T-helper 1 cell treated with Interleukin-12 subunit alpha and Interleukin-12 subunit beta and Interleukin-4 antibody, amounts not matched to agents 30 μg/mL and 1 μg/mL, for 36 hours (primary cell): Measurements from ENCODE around the gene UBL3.

ENCODE experiments used
- H3K27ac Mint-ChIP-seq: one replicate; pipeline ENCODE4 v1.8.0; 2021; ENCODE audit warnings: mild to moderate bottlenecking, mixed read lengths
- H3K27me3 Mint-ChIP-seq: one replicate; pipeline ENCODE4 v1.8.0; 2021; ENCODE audit warnings: low read depth, mixed read lengths
- H3K36me3 Mint-ChIP-seq: one replicate; pipeline ENCODE4 v1.8.0; 2021; ENCODE audit warnings: low read depth, mixed read lengths
- H3K4me1 Mint-ChIP-seq: one replicate; pipeline ENCODE4 v1.8.0; 2021; ENCODE audit warnings: low read depth, mixed read lengths
- H3K4me3 Mint-ChIP-seq: one replicate; pipeline ENCODE4 v1.8.0; 2021; ENCODE audit warnings: mild to moderate bottlenecking, moderate library complexity, mixed read lengths
- H3K9me3 Mint-ChIP-seq: one replicate; pipeline ENCODE4 v1.8.0; 2021; ENCODE audit warnings: mixed read lengths

The UBL3 gene

GRCh38 chr13:29850213-29850898 is at the start of gene UBL3:
TSS of gene UBL3 (minus strand) at chr13:29850617. CDS start at chr13:29849538, 1,079 bp downstream.
- peaks cover 40% of the 10 kb centered on the region for H3K4me1 Mint-ChIP-seq
- peaks cover 6% of the 10 kb centered on the region for H3K36me3 Mint-ChIP-seq
- no peaks in the 10 kb centered on the region for H3K27me3 Mint-ChIP-seq
- H3K27ac Mint-ChIP-seq, result peak within 1 kb of the TSS; percentile 100
- H3K4me3 Mint-ChIP-seq, result peak within 1 kb of the TSS; percentile 93
- no peaks in the 10 kb centered on the region for H3K9me3 Mint-ChIP-seq

GRCh38 chr13:29897102-29897501 is 46.7 kb upstream of the UBL3 start:
- Mint-ChIP-seq H3K27me3 (peaks cover 38% of the 10 kb centered on the region), H3K27ac (no peak overlapping the region), H3K9me3 (peaks cover 5% of the 10 kb centered on the region), H3K4me1 (peaks cover 15% of the 10 kb centered on the region), H3K36me3 (peaks cover 2% of the 10 kb centered on the region), H3K4me3 (no peak overlapping the region)

GRCh38 chr13:29893438-29893837 is 43.0 kb upstream of the UBL3 start:
- Mint-ChIP-seq H3K4me3 (no peak overlapping the region), H3K9me3 (no peaks in the 10 kb centered on the region), H3K36me3 (no peaks in the 10 kb centered on the region), H3K4me1 (peaks cover 9% of the 10 kb centered on the region), H3K27ac (no peak overlapping the region), H3K27me3 (peaks cover 15% of the 10 kb centered on the region)

- Mint-ChIP-seq H3K4me1 (peaks cover 12% of the 10 kb centered on the region), H3K36me3 (no peaks in the 10 kb centered on the region), H3K9me3 (no peaks in the 10 kb centered on the region), H3K27ac (no peak overlapping the region), H3K27me3 (peaks cover 11% of the 10 kb centered on the region), H3K4me3 (no peak overlapping the region)
These were observed 41.7 kb upstream of the UBL3 start for GRCh38 chr13:29892151-29892550.

GRCh38 chr13:29889111-29889510 is 38.7 kb upstream of the UBL3 start:
- H3K4me3 Mint-ChIP-seq, result no peak overlapping the region

GRCh38 chr13:29888306-29888705 is 37.9 kb upstream of the UBL3 start:
- no peaks in the 10 kb centered on the region for H3K36me3 Mint-ChIP-seq
- no peak overlapping the region for H3K4me3 Mint-ChIP-seq
- no peaks in the 10 kb centered on the region for H3K9me3 Mint-ChIP-seq
- no peaks in the 10 kb centered on the region for H3K27me3 Mint-ChIP-seq
- H3K4me1 Mint-ChIP-seq, result peaks cover 13% of the 10 kb centered on the region
- no peak overlapping the region for H3K27ac Mint-ChIP-seq

More at GRCh38 chr13:29889111-29889510, 38.7 kb upstream of the UBL3 start:
- H3K4me1 Mint-ChIP-seq, result peaks cover 16% of the 10 kb centered on the region
- H3K9me3 Mint-ChIP-seq, result no peaks in the 10 kb centered on the region
- peaks cover 3% of the 10 kb centered on the region for H3K27me3 Mint-ChIP-seq
- no peaks in the 10 kb centered on the region for H3K36me3 Mint-ChIP-seq
- no peak overlapping the region for H3K27ac Mint-ChIP-seq

- Mint-ChIP-seq H3K36me3 (no peaks in the 10 kb centered on the region), H3K27ac (no peak overlapping the region), H3K27me3 (no peaks in the 10 kb centered on the region), H3K4me3 (no peak overlapping the region), H3K4me1 (peaks cover 13% of the 10 kb centered on the region), H3K9me3 (no peaks in the 10 kb centered on the region)
These were observed 37.3 kb upstream of the UBL3 start for GRCh38 chr13:29887686-29888085.

GRCh38 chr13:29887030-29887557 is 36.7 kb upstream of the UBL3 start:
- Mint-ChIP-seq H3K36me3 (no peaks in the 10 kb centered on the region), H3K4me3 (no peak overlapping the region), H3K27ac (peak overlapping the region; percentile 12), H3K27me3 (no peaks in the 10 kb centered on the region), H3K4me1 (peaks cover 16% of the 10 kb centered on the region), H3K9me3 (no peaks in the 10 kb centered on the region)

- Mint-ChIP-seq H3K9me3 (no peaks in the 10 kb centered on the region), H3K27ac (no peak overlapping the region), H3K36me3 (no peaks in the 10 kb centered on the region), H3K27me3 (no peaks in the 10 kb centered on the region), H3K4me3 (no peak overlapping the region), H3K4me1 (peaks cover 16% of the 10 kb centered on the region)
These were observed 36.0 kb upstream of the UBL3 start for GRCh38 chr13:29886446-29886845.

- Mint-ChIP-seq H3K36me3 (no peaks in the 10 kb centered on the region), H3K4me3 (no peak overlapping the region), H3K4me1 (peaks cover 16% of the 10 kb centered on the region), H3K27ac (no peak overlapping the region), H3K9me3 (no peaks in the 10 kb centered on the region), H3K27me3 (no peaks in the 10 kb centered on the region)
These were observed 35.6 kb upstream of the UBL3 start for GRCh38 chr13:29885989-29886388.

GRCh38 chr13:29884671-29885430 is 34.4 kb upstream of the UBL3 start:
- no peaks in the 10 kb centered on the region for H3K36me3 Mint-ChIP-seq
- peaks cover 16% of the 10 kb centered on the region for H3K4me1 Mint-ChIP-seq
- H3K4me3 Mint-ChIP-seq, result no peak overlapping the region
- no peak overlapping the region for H3K27ac Mint-ChIP-seq
- H3K27me3 Mint-ChIP-seq, result no peaks in the 10 kb centered on the region
- H3K9me3 Mint-ChIP-seq, result no peaks in the 10 kb centered on the region

GRCh38 chr13:29883941-29884518 is 33.6 kb upstream of the UBL3 start:
- Mint-ChIP-seq H3K36me3 (no peaks in the 10 kb centered on the region), H3K4me1 (peaks cover 16% of the 10 kb centered on the region), H3K27me3 (no peaks in the 10 kb centered on the region), H3K4me3 (no peak overlapping the region), H3K9me3 (no peaks in the 10 kb centered on the region), H3K27ac (no peak overlapping the region)

GRCh38 chr13:29882076-29882475 is 31.7 kb upstream of the UBL3 start:
- Mint-ChIP-seq H3K9me3 (no peaks in the 10 kb centered on the region), H3K4me3 (no peak overlapping the region), H3K4me1 (peaks cover 10% of the 10 kb centered on the region), H3K36me3 (no peaks in the 10 kb centered on the region), H3K27me3 (peaks cover 14% of the 10 kb centered on the region), H3K27ac (no peak overlapping the region)

GRCh38 chr13:29878101-29878500 is 27.7 kb upstream of the UBL3 start:
- H3K27me3 Mint-ChIP-seq, result peaks cover 36% of the 10 kb centered on the region
- no peaks in the 10 kb centered on the region for H3K9me3 Mint-ChIP-seq
- peaks cover 3% of the 10 kb centered on the region for H3K4me1 Mint-ChIP-seq
- H3K36me3 Mint-ChIP-seq, result no peaks in the 10 kb centered on the region
- H3K4me3 Mint-ChIP-seq, result no peak overlapping the region
- H3K27ac Mint-ChIP-seq, result no peak overlapping the region
